Liver (tissue), 9 donors: Measurements from ENCODE around the gene ITGA11. TPM values are rescaled to one million over a fixed set of nuclear protein-coding genes. Genes with fewer than 3 reads are reported as not detected.

Experiments
- DNase-seq: peaks from one replicate; pipeline ENCODE4 v3.0.0-alpha.2; 2017; ENCODE audit warnings: low spot score
- H3K27ac ChIP-seq, 2 donors: one replicate each; pipeline ENCODE4 v1.7.0; 2013; ENCODE audit warnings: inconsistent platforms in 2 of 2, low read length in 2 of 2, control low read depth in 1 of 2, low read depth in 1 of 2, mild to moderate bottlenecking in 1 of 2
- H3K27me3 ChIP-seq, 4 donors: one replicate each; pipeline versions ENCODE4 v1.6.1 to v1.7.0; 2013; ENCODE audit warnings: low read length in 3 of 4, inconsistent platforms in 1 of 4, mild to moderate bottlenecking in 1 of 4, moderate library complexity in 1 of 4; ENCODE audit not compliant: control insufficient read depth in 4 of 4, insufficient read depth in 4 of 4
- H3K36me3 ChIP-seq, 4 donors: one replicate each; pipeline versions ENCODE4 v1.6.1 to v1.7.0; 2013; ENCODE audit warnings: low read length in 3 of 4, mild to moderate bottlenecking in 3 of 4, low read depth in 1 of 4, moderate library complexity in 1 of 4; ENCODE audit not compliant: control insufficient read depth in 4 of 4, insufficient read depth in 3 of 4
- H3K4me1 ChIP-seq, 4 donors: one replicate each; pipeline versions ENCODE4 v1.6.1 to v1.7.0; 2013; ENCODE audit warnings: low read length in 3 of 4, mild to moderate bottlenecking in 3 of 4, moderate library complexity in 1 of 4; ENCODE audit not compliant: control insufficient read depth in 4 of 4, insufficient read depth in 4 of 4
- H3K4me3 ChIP-seq, 3 donors: one replicate each; pipeline versions ENCODE4 v1.6.1 to v1.7.0; 2013; ENCODE audit warnings: low read length in 3 of 3, control low read depth in 1 of 3, low read depth in 1 of 3, mild to moderate bottlenecking in 1 of 3
- H3K9ac ChIP-seq, 2 donors: one replicate each; pipeline ENCODE4 v1.7.0; 2013; ENCODE audit warnings: low read length in 2 of 2, mild to moderate bottlenecking in 2 of 2, moderate library complexity in 2 of 2, control low read depth in 1 of 2, low read depth in 1 of 2
- H3K9me3 ChIP-seq, 4 donors: one replicate each; pipeline versions ENCODE4 v1.6.1 to v1.7.0; 2013; ENCODE audit warnings: low read length in 3 of 4; ENCODE audit not compliant: control insufficient read depth in 4 of 4
- CTCF ChIP-seq: fragments of 150-350 bp; IDR thresholded peaks from 2 replicates; pipeline ENCODE4 v1.5.1; 2017; ENCODE audit warnings: improper control_type of control experiment, low read depth, low read length; ENCODE audit not compliant: missing input control
- FOXA1 ChIP-seq: IDR thresholded peaks from 2 replicates; pipeline ENCODE4 v1.6.1; 2016; ENCODE audit warnings: antibody characterized with exemption
- FOXA2 ChIP-seq: IDR thresholded peaks from 2 replicates; pipeline ENCODE4 v1.6.1; 2016; ENCODE audit warnings: antibody characterized with exemption
- GABPA ChIP-seq, 2 donors: IDR thresholded peaks in 1 of 2; conservative IDR thresholded peaks in 1 of 2; 2 replicates each; pipeline ENCODE4 v1.6.1; 2016; ENCODE audit warnings: antibody characterized with exemption in 2 of 2, mild to moderate bottlenecking in 1 of 2, moderate library complexity in 1 of 2
- HNF4A ChIP-seq, 2 donors: conservative IDR thresholded peaks; 2 replicates each; pipeline ENCODE4 v1.6.1; 2016; ENCODE audit warnings: antibody characterized with exemption in 2 of 2, mild to moderate bottlenecking in 2 of 2
- HNF4G ChIP-seq: IDR thresholded peaks from 2 replicates; pipeline ENCODE4 v1.6.1; 2016; ENCODE audit warnings: antibody characterized with exemption
- JUND ChIP-seq, 2 donors: IDR thresholded peaks; 2 replicates each; pipeline ENCODE4 v1.6.1; 2016; ENCODE audit warnings: antibody characterized with exemption in 2 of 2
- MAX ChIP-seq: IDR thresholded peaks from 2 replicates; pipeline ENCODE4 v1.6.1; 2016; ENCODE audit warnings: antibody characterized with exemption
- NR2F2 ChIP-seq: IDR thresholded peaks from 2 replicates; pipeline ENCODE4 v1.6.1; 2016; ENCODE audit warnings: antibody characterized with exemption
- RAD21 ChIP-seq, 2 donors: IDR thresholded peaks; 2 replicates each; pipeline ENCODE4 v1.6.1; 2016; ENCODE audit warnings: antibody characterized with exemption in 2 of 2, mild to moderate bottlenecking in 2 of 2
- RXRA ChIP-seq, 2 donors: IDR thresholded peaks; 2 replicates each; pipeline ENCODE4 v1.6.1; 2017 to 2018; ENCODE audit warnings: antibody characterized with exemption in 2 of 2, mild to moderate bottlenecking in 1 of 2
- TAF1 ChIP-seq: conservative IDR thresholded peaks from 2 replicates; pipeline ENCODE4 v1.6.1; 2016; ENCODE audit warnings: antibody characterized with exemption, mild to moderate bottlenecking
- YY1 ChIP-seq: IDR thresholded peaks from 2 replicates; pipeline ENCODE4 v1.6.1; 2016; ENCODE audit warnings: antibody characterized with exemption, mild to moderate bottlenecking
- WGBS: extraction: QIAGEN DNeasy Blood & Tissue Kit; methylation state at CpG from one replicate; pipeline ENCODE4 v1.1.7; 2013; 5-methylcytosine and 5-hydroxymethylcytosine counted together
- polyA plus RNA-seq, 2 donors: library from polyadenylated mRNA; stranded (reverse) in 1 of 2; unstranded in 1 of 2; fragments of 200-250 nt in 1 of 2; fragments of >200 nt in 1 of 2; fragmentation: Nextera tagmentation in 1 of 2; extraction: Ambion mirVana in 1 of 2; gene quantifications; one replicate each; pipeline versions ENCODE4 v1.2.1 to v1.2.3, GENCODE V29; 2013 to 2015
- total RNA-seq, 2 donors: library from RNA; depleted of rRNA; stranded (reverse); fragments of >200 nt; gene quantifications; one replicate each; pipeline ENCODE4 v1.2.3, GENCODE V29; 2014
- TF ChIP-seq, protein P1 (sequence below): IDR thresholded peaks from 2 replicates; pipeline ENCODE4 v1.6.1; 2016; ENCODE audit warnings: antibody characterized with exemption
- TF ChIP-seq, protein P2 (sequence below): IDR thresholded peaks from 2 replicates; pipeline ENCODE4 v1.6.1; 2016; ENCODE audit warnings: antibody characterized with exemption
- donor health status: healthy.
- donor health status: healthy.
- donor health status: healthy.
- donor health status: healthy.
- donor health status: healthy.

The ITGA11 gene
- total and polyA plus RNA-seq, 4 donors, result 0.32 to 1.0 (median 0.67) TPM

- no peak for TF ChIP-seq FOXA1
These were observed 34.9 kb upstream of the ITGA11 start (continued) for GRCh38 chr15:68466876-68467275.

DNA sequence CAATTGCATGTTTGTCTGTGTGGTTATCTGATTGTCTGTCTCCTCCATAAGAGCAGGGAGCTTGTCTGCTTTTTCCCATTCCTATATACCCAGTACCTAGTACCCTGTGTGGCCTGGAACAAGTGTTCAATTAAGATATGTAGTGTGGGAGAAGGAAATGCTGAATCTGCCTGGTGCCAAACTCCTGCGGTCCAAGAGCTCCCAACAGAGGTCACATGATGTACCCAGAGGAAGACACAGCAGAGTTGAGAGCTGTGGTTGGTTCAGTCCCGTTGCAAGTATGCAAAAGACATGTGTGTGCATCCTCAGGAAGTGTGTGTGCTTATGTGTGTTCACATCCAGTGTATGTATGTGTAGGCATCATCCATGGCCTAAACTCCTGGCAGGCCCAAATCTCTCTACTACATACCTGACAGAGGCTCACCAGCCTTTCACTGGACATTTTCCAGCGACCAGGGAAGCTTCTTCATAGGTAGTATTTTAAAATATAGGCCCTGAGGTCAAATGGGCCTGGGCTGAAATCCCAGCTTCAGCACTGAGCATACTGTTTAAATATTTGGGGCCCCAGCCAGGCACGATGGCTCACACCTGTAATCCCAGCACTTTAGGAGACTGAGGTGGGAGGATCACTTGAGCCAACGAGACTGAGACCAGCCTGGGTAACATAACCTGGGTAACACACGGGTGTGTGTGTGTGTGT, 34.0 kb upstream of the ITGA11 start:
- Histone ChIP-seq H3K36me3 (no peaks in the 10 kb centered on the region), H3K4me1 (no peaks in the 10 kb centered on the region), H3K27ac (no peak overlapping the region), H3K9me3 (no peaks in the 10 kb centered on the region), H3K9ac (no peak overlapping the region), H3K27me3 (peaks cover 0 to 7% (median 0%) of the 10 kb centered on the region in 4 donors), H3K4me3 (no peak overlapping the region)
- WGBS, result 74% methylated on average over 6 of the region's 6 CpGs
- TF ChIP-seq FOXA2 (no peak), RXRA (IDR thresholded peaks at IDR 0.05) (no peak), RAD21 (IDR thresholded peaks at IDR 0.05) (no peak)
- DNase-seq, result no peak

DNA sequence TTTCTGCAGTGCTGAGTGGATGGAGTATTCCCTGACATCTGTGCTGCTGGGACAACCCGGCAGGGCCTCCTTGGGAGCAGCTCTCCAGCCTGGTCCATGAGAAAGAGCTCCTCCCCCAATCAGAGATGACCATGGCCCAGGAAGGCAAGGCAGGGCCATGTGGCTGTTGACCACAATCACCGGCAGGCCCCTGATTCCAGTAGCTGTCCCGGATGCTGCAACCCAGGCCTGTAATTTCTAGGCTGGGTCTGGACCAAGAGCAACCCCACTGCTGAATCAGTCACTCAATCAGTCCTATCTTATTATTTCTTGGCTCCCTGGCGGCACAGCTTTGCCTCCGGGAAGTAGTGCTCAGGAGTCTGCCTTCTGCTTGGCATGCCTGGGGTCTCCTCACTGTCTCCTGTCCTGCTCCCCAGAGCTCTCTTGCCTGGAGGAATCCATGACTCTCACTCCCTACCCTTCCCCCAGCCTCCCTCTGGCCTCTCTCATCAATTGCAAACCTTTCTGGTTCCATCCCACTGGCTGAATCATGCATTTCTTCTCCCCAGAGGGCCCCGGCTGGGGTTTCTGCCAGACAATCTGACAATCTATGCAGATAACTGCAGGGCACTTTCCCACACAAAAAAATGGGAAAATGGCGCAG, 32.6 kb upstream of the ITGA11 start:
- Histone ChIP-seq H3K36me3 (no peaks in the 10 kb centered on the region), H3K9me3 (peaks cover 0 to 3% (median 1%) of the 10 kb centered on the region in 4 donors), H3K4me3 (no peak overlapping the region), H3K4me1 (no peaks in the 10 kb centered on the region), H3K27ac (no peak overlapping the region), H3K27me3 (peaks cover 0 to 4% (median 0%) of the 10 kb centered on the region in 4 donors), H3K9ac (no peak overlapping the region)
- 76% methylated on average over 7 of the region's 7 CpGs for WGBS
- TF ChIP-seq NR2F2, result no peak
- no peak for TF ChIP-seq HNF4G
- no peak for TF ChIP-seq CTCF
- TF ChIP-seq, protein P1, sequence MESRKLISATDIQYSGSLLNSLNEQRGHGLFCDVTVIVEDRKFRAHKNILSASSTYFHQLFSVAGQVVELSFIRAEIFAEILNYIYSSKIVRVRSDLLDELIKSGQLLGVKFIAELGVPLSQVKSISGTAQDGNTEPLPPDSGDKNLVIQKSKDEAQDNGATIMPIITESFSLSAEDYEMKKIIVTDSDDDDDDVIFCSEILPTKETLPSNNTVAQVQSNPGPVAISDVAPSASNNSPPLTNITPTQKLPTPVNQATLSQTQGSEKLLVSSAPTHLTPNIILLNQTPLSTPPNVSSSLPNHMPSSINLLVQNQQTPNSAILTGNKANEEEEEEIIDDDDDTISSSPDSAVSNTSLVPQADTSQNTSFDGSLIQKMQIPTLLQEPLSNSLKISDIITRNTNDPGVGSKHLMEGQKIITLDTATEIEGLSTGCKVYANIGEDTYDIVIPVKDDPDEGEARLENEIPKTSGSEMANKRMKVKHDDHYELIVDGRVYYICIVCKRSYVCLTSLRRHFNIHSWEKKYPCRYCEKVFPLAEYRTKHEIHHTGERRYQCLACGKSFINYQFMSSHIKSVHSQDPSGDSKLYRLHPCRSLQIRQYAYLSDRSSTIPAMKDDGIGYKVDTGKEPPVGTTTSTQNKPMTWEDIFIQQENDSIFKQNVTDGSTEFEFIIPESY, result no peak
- TF ChIP-seq GABPA (IDR thresholded peaks at IDR 0.05 in 1 of 2, conservative IDR thresholded peaks at IDR 0.05 in 1 of 2), result no peak
- no peak for TF ChIP-seq JUND (IDR thresholded peaks at IDR 0.05)
- no peak for TF ChIP-seq MAX
- no peak for TF ChIP-seq FOXA2
- no peak for TF ChIP-seq FOXA1
- DNase-seq, result no peak

DNA sequence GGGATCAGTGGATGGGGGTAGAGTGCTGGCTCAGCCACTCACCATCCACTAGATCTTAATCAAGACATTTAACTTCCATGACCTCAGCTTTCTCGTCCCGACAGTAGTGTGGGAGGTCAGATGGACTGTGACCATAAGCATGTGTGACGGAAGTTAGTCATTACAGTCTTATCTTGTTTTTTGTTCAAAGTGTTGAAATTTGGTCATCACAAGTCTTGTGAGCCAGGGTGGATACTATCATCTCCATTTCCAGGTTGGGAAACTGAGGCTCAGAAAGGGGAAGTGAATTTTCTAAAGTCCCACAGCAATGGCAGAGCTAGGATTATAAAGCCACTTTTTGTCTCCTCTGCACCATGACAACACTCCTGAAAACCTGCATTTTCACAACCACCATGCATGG, 32.0 kb upstream of the ITGA11 start:
- Histone ChIP-seq H3K36me3 (no peaks in the 10 kb centered on the region), H3K4me3 (no peak overlapping the region), H3K27ac (no peak overlapping the region), H3K9me3 (peaks cover 0 to 3% (median 1%) of the 10 kb centered on the region in 4 donors), H3K9ac (no peak overlapping the region), H3K27me3 (peaks cover 0 to 4% (median 0%) of the 10 kb centered on the region in 4 donors), H3K4me1 (no peaks in the 10 kb centered on the region)
- no peak for DNase-seq
- TF ChIP-seq FOXA1 (no peak), HNF4A (conservative IDR thresholded peaks at IDR 0.05) (no peak), MAX (no peak), TAF1 (no peak), YY1 (no peak), FOXA2 (no peak), RXRA (IDR thresholded peaks at IDR 0.05) (no peak)
- TF ChIP-seq, protein P2, sequence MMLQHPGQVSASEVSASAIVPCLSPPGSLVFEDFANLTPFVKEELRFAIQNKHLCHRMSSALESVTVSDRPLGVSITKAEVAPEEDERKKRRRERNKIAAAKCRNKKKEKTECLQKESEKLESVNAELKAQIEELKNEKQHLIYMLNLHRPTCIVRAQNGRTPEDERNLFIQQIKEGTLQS, result no peak
- TF ChIP-seq, protein P1, result no peak
- WGBS, result 56% methylated on average over 3 of the region's 3 CpGs
